Adrenal gland (tissue), 12 donors: ENCODE measurements around the gene SNX1. TPM values are rescaled to one million over a fixed set of nuclear protein-coding genes. Genes with fewer than 3 reads are reported as not detected.

Experiments
- DNase-seq, 7 donors: peaks; one replicate each; pipeline ENCODE4 v3.0.0-alpha.2; 2019 to 2020
- H3K27ac ChIP-seq, 5 donors: fragments of 200-600 bp; sonication (generic) in 4 of 5; 1 replicate in 3 of 5; 2 replicates in 2 of 5; pipeline versions ENCODE4 v1.5.1 to v1.8.0; 2016 to 2020; ENCODE audit warnings: mild to moderate bottlenecking in 1 of 5
- H3K27me3 ChIP-seq: fragments of 200-600 bp; 2 replicates; pipeline ENCODE4 v1.8.0; 2021
- H3K36me3 ChIP-seq, 2 donors: fragments of 200-600 bp; replicated peaks in 1 of 2; 1 replicate in 1 of 2; 2 replicates in 1 of 2; pipeline versions ENCODE4 v1.5.1 to v1.8.0; 2018 to 2022
- H3K4me1 ChIP-seq, 2 donors: fragments of 200-600 bp; replicated peaks in 1 of 2; 1 replicate in 1 of 2; 2 replicates in 1 of 2; pipeline versions ENCODE4 v1.5.1 to v1.8.0; 2018 to 2021
- H3K4me3 ChIP-seq, 4 donors: fragments of 200-600 bp; sonication (generic) in 3 of 4; one replicate each; pipeline ENCODE4 v1.5.1; 2016 to 2018
- H3K9me3 ChIP-seq, 3 donors: fragments of 200-600 bp; sonication (generic) in 1 of 3; replicated peaks in 1 of 3; 1 replicate in 2 of 3; 2 replicates in 1 of 3; pipeline versions ENCODE4 v1.5.1 to v1.8.0; 2016 to 2021
- CTCF ChIP-seq, 6 experiments: fragments of 450-650 bp in 4 of 6; fragments of 200-600 bp in 2 of 6; sonication (generic) in 1 of 6; IDR thresholded peaks; 1 replicate in 5 of 6; 2 replicates in 1 of 6; pipeline versions ENCODE4 v1.5.1 to v1.8.0; 2016 to 2021; ENCODE audit warnings: antibody characterized with exemption in 6 of 6, mild to moderate bottlenecking in 2 of 6, moderate library complexity in 1 of 6
- POLR2A ChIP-seq, 2 donors: fragments of 450-650 bp; IDR thresholded peaks; one replicate each; pipeline ENCODE4 v1.6.1; 2017; ENCODE audit warnings: antibody characterized with exemption in 2 of 2, mild to moderate bottlenecking in 2 of 2, moderate library complexity in 1 of 2
- WGBS, 4 donors: extraction: QIAGEN DNeasy Blood & Tissue Kit in 2 of 4; methylation state at CpG; one replicate each; pipeline versions ENCODE4 v1.1.5 to v1.1.7; 2013 to 2017; 5-methylcytosine and 5-hydroxymethylcytosine counted together
- intact Hi-C, 2 donors: fragments of 100-400 bp; cut with DNase I; formaldehyde crosslinking; loops; one replicate each; pipeline versions ENCODE4 v1.14.1 to v1.15.0; 2022 to 2023
- polyA plus RNA-seq, 3 donors: library from polyadenylated mRNA; stranded (reverse); fragments of 200-250 nt in 2 of 3; fragments of 350-450 nt in 1 of 3; fragmentation: Illumina TruSeq in 1 of 3; extraction: RNeasy Lipid Tissue Mini Kit (QIAGEN cat#74804) in 1 of 3; gene quantifications; one replicate each; pipeline ENCODE4 v1.2.3, GENCODE V29; 2013 to 2014
- total RNA-seq, 9 donors: library from RNA; depleted of rRNA in 4 of 9; stranded (reverse); fragments of >200 nt in 4 of 9; fragments of 120-200 nt in 1 of 9; fragmentation: NEBNext Ultra II Directional in 1 of 9; extraction: Animal tissue kit (Norgen Biotek cat#: 25700) in 1 of 9; gene quantifications; one replicate each; pipeline versions ENCODE4 v1.1.0 to v1.2.4, GENCODE V29; 2013 to 2023
- donor health status: healthy with polysubstance abuse.
- donor health status: Bipolar disorder and iron deficiency.
- donor health status: DM: yes; HTN: yes; CAD: no.
- donor health status: DM: no; HTN: no; CAD: no.
- donor health status: DM: no; HTN: no; CAD: no.
- donor health status: DM: yes; HTN: yes; CAD: no.

The SNX1 gene
- total and polyA plus RNA-seq, 12 donors = 61.2 to 251 (median 111) TPM

GRCh38 chr15:64082757-64083156 lies 13.0 kb upstream of the SNX1 start:
- TF ChIP-seq POLR2A (IDR thresholded peaks at IDR 0.05) (no peak), CTCF (IDR thresholded peaks at IDR 0.05) (no peak)
- no peak for DNase-seq
- Histone ChIP-seq H3K4me1 (no peaks in the 10 kb centered on the region), H3K9me3 (no peaks in the 10 kb centered on the region), H3K27ac (no peak overlapping the region), H3K4me3 (no peak overlapping the region), H3K27me3 (no peaks in the 10 kb centered on the region), H3K36me3 (peaks cover 0 to 53% of the 10 kb centered on the region in 2 donors)
- intact Hi-C loops = loop anchor here in 1 of 2 donors (10.0 kb wide), 1 partner anchor 62 kb away; no protein-coding TSS in a partner anchor
- 65 to 96% (median 83%) methylated on average over 3 of the region's 3 CpGs for WGBS, 4 donors

- Histone ChIP-seq H3K4me3 (no peak overlapping the region), H3K27ac (peak overlapping the region; percentile 9 to 63 (median 48)), H3K9me3 (no peaks in the 10 kb centered on the region), H3K27me3 (no peaks in the 10 kb centered on the region), H3K36me3 (peaks cover 0 to 29% of the 10 kb centered on the region in 2 donors), H3K4me1 (peaks cover 20 to 49% of the 10 kb centered on the region in 2 donors)
- intact Hi-C loops = loop anchor here in 1 of 2 donors (10.0 kb wide), 1 partner anchor 55 kb away; no protein-coding TSS in a partner anchor
- WGBS, 4 donors = 76 to 90% (median 83%) methylated on average over 12 of the region's 12 CpGs
- no peak for DNase-seq
- TF ChIP-seq POLR2A (IDR thresholded peaks at IDR 0.05) = no peak
- TF ChIP-seq CTCF (IDR thresholded peaks at IDR 0.05) = no peak
Measured at GRCh38 chr15:64089543-64090280, 6.1 kb upstream of the SNX1 start.

GRCh38 chr15:64090527-64090926 lies 5.3 kb upstream of the SNX1 start:
- no peak for TF ChIP-seq CTCF (IDR thresholded peaks at IDR 0.05)
- TF ChIP-seq POLR2A (IDR thresholded peaks at IDR 0.05) = no peak
- H3K27me3 ChIP-seq = no peaks in the 10 kb centered on the region
- DNase-seq = no peak
- H3K27ac ChIP-seq = peak overlapping the region; percentile 0 to 51 (median 9)
- H3K36me3 ChIP-seq = peaks cover 0 to 23% of the 10 kb centered on the region in 2 donors
- H3K4me1 ChIP-seq = peaks cover 25 to 53% of the 10 kb centered on the region in 2 donors
- WGBS, 4 donors = 56 to 91% (median 64%) methylated on average over 3 of the region's 3 CpGs
- no peak overlapping the region for H3K4me3 ChIP-seq
- no peaks in the 10 kb centered on the region for H3K9me3 ChIP-seq
- intact Hi-C loops = no loop called here

- no peaks in the 10 kb centered on the region for H3K9me3 ChIP-seq
- TF ChIP-seq CTCF (IDR thresholded peaks at IDR 0.05) (peak in 1 of 6 experiments; percentile 6), POLR2A (IDR thresholded peaks at IDR 0.05) (no peak)
- intact Hi-C loops = no loop called here
- H3K27me3 ChIP-seq = no peaks in the 10 kb centered on the region
- H3K36me3 ChIP-seq = peaks cover 0 to 19% of the 10 kb centered on the region in 2 donors
- H3K4me1 ChIP-seq = peaks cover 29 to 59% of the 10 kb centered on the region in 2 donors
- DNase-seq = no peak
- peak overlapping the region in 4 of 5 donors; percentile 65 to 97 (median 82) for H3K27ac ChIP-seq
- H3K4me3 ChIP-seq = peak overlapping the region in 1 of 4 donors; percentile 70
Measured at GRCh38 chr15:64092075-64092820, 3.5 kb upstream of the SNX1 start.
